Upper lobe of left lung (tissue), 6 donors: ENCODE data around the gene NASP. TPM values are rescaled to one million over a fixed set of nuclear protein-coding genes. Genes with fewer than 3 reads are reported as not detected.

Source experiments
- ATAC-seq, 2 donors: fragments of 200-7000 bp; cut with Tn5 transposase; one replicate each; pipeline ENCODE4 v1.9.1; 2022; ENCODE audit warnings: mild to moderate bottlenecking in 2 of 2, moderate library complexity in 2 of 2; ENCODE audit not compliant: low FRiP score in 2 of 2
- DNase-seq, 2 donors: peaks; one replicate each; pipeline ENCODE4 v3.0.0-alpha.2; 2019 to 2020
- H3K27ac ChIP-seq, 4 donors: fragments of 200-600 bp; sonication (generic); one replicate each; pipeline ENCODE4 v1.5.1; 2016 to 2019
- H3K27me3 ChIP-seq, 4 donors: fragments of 200-600 bp; sonication (generic); one replicate each; pipeline ENCODE4 v1.5.1; 2017 to 2019
- H3K36me3 ChIP-seq, 4 donors: fragments of 200-600 bp; sonication (generic); one replicate each; pipeline ENCODE4 v1.5.1; 2016 to 2019
- H3K4me1 ChIP-seq, 4 donors: fragments of 200-600 bp; sonication (generic); one replicate each; pipeline ENCODE4 v1.5.1; 2018 to 2019
- H3K4me3 ChIP-seq, 4 donors: fragments of 200-600 bp; sonication (generic); one replicate each; pipeline ENCODE4 v1.5.1; 2017 to 2019; ENCODE audit warnings: mild to moderate bottlenecking in 2 of 4, moderate library complexity in 1 of 4
- H3K9me3 ChIP-seq, 4 donors: fragments of 200-600 bp; sonication (generic); one replicate each; pipeline ENCODE4 v1.5.1; 2018 to 2019
- EP300 ChIP-seq, 4 donors: sonication (generic); formaldehyde crosslinking; IDR thresholded peaks; one replicate each; pipeline ENCODE4 v1.5.1; 2017; ENCODE audit warnings: antibody characterized with exemption in 4 of 4, control low read depth in 2 of 4
- POLR2A ChIP-seq, 4 donors: fragments of 450-650 bp; IDR thresholded peaks; one replicate each; pipeline ENCODE4 v1.5.1; 2016 to 2017; ENCODE audit warnings: antibody characterized with exemption in 4 of 4, mild to moderate bottlenecking in 2 of 4
- POLR2AphosphoS5 ChIP-seq, 2 donors: sonication (generic); formaldehyde crosslinking; IDR thresholded peaks; one replicate each; pipeline ENCODE4 v1.5.1; 2017; ENCODE audit warnings: antibody characterized with exemption in 2 of 2
- WGBS, 2 donors: methylation state at CpG; one replicate each; pipeline ENCODE4 v1.1.5; 2017 to 2018; 5-methylcytosine and 5-hydroxymethylcytosine counted together
- total RNA-seq, 6 donors: library from RNA; depleted of rRNA in 4 of 6; stranded (reverse); fragments of >200 nt in 4 of 6; gene quantifications; one replicate each; pipeline versions ENCODE4 v1.1.0 to v1.2.1, GENCODE V29; 2016 to 2021
- TF ChIP-seq, protein P1 (sequence below), 6 experiments: fragments of 450-650 bp in 4 of 6; fragments of 200-600 bp in 2 of 6; sonication (generic) in 2 of 6; IDR thresholded peaks; one replicate each; pipeline ENCODE4 v1.5.1; 2016 to 2019; ENCODE audit warnings: antibody characterized with exemption in 6 of 6
- donor health status: DM: no; HTN: no; CAD: no; lungs with moderate emphysema.
- donor health status: DM: no; HTN: yes; CAD: no; lungs with severe emphysema.

Gene NASP
- total RNA-seq, 6 donors from 2014 or later = 43.5 to 94.3 (median 59.5) TPM

- H3K4me1 ChIP-seq = peaks cover 4 to 10% (median 9%) of the 10 kb centered on the region in 4 donors
- WGBS, 2 donors = 76 to 88% methylated on average over 1 of the region's 1 CpG
- H3K27ac ChIP-seq = no peak overlapping the region
- H3K4me3 ChIP-seq = no peak overlapping the region
- TF ChIP-seq POLR2A (IDR thresholded peaks at IDR 0.05) = no peak
- no peak for TF ChIP-seq EP300 (IDR thresholded peaks at IDR 0.05)
- TF ChIP-seq, protein P1, sequence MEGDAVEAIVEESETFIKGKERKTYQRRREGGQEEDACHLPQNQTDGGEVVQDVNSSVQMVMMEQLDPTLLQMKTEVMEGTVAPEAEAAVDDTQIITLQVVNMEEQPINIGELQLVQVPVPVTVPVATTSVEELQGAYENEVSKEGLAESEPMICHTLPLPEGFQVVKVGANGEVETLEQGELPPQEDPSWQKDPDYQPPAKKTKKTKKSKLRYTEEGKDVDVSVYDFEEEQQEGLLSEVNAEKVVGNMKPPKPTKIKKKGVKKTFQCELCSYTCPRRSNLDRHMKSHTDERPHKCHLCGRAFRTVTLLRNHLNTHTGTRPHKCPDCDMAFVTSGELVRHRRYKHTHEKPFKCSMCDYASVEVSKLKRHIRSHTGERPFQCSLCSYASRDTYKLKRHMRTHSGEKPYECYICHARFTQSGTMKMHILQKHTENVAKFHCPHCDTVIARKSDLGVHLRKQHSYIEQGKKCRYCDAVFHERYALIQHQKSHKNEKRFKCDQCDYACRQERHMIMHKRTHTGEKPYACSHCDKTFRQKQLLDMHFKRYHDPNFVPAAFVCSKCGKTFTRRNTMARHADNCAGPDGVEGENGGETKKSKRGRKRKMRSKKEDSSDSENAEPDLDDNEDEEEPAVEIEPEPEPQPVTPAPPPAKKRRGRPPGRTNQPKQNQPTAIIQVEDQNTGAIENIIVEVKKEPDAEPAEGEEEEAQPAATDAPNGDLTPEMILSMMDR (IDR thresholded peaks at IDR 0.05) = no peak
- TF ChIP-seq POLR2AphosphoS5 (IDR thresholded peaks at IDR 0.05) = no peak
- no peak for ATAC-seq
- DNase-seq = no peak
- no peaks in the 10 kb centered on the region for H3K9me3 ChIP-seq
- H3K36me3 ChIP-seq = peaks cover 44 to 99% (median 74%) of the 10 kb centered on the region in 4 donors
- H3K27me3 ChIP-seq = no peaks in the 10 kb centered on the region
Measured at GRCh38 chr1:45630429-45630828, 46.6 kb downstream of the NASP start.

- Histone ChIP-seq H3K36me3 (peaks cover 47 to 93% (median 51%) of the 10 kb centered on the region in 4 donors), H3K27ac (no peak overlapping the region)
- 42 to 57% methylated on average over 1 of the region's 1 CpG for WGBS, 2 donors
Measured at GRCh38 chr1:45635211-45635610, 51.4 kb downstream of the NASP start.

DNA sequence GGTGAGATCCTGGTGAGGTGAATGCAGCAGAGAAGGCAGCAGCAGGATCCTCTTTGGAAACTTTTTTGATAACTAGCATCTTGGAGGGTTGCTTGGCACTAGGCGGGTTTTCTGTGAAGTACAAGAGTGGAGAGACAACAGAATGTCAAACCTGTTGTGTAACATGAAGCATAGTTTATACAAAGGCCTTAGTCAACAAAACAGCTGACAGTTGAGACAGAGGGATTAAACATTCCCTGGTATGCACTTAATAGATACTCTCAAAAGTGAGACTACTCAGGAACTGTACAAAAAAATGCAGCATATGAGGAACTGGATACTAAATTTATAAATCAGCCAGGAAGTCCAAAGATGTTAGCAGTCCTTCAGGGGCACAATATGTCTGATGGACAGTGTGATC, 56.5 kb downstream of the NASP start:
- Histone ChIP-seq H3K4me1 (peaks cover 0 to 16% (median 5%) of the 10 kb centered on the region in 4 donors), H3K36me3 (peaks cover 24 to 67% (median 31%) of the 10 kb centered on the region in 4 donors), H3K27ac (no peak overlapping the region), H3K27me3 (no peaks in the 10 kb centered on the region), H3K9me3 (no peaks in the 10 kb centered on the region), H3K4me3 (no peak overlapping the region)
- ATAC-seq (no peak), DNase-seq (no peak)
- WGBS, 2 donors = 79 to 87% methylated on average over 1 of the region's 1 CpG
- TF ChIP-seq POLR2A (IDR thresholded peaks at IDR 0.05) (no peak), POLR2AphosphoS5 (IDR thresholded peaks at IDR 0.05) (no peak), EP300 (IDR thresholded peaks at IDR 0.05) (no peak)
- TF ChIP-seq, protein P1 (IDR thresholded peaks at IDR 0.05) = no peak

More at GRCh38 chr1:45635211-45635610, 51.4 kb downstream of the NASP start:
- TF ChIP-seq POLR2AphosphoS5 (IDR thresholded peaks at IDR 0.05) = no peak
- no peak for TF ChIP-seq EP300 (IDR thresholded peaks at IDR 0.05)
- no peak for TF ChIP-seq POLR2A (IDR thresholded peaks at IDR 0.05)
- TF ChIP-seq, protein P1 (IDR thresholded peaks at IDR 0.05) = no peak
- H3K27me3 ChIP-seq = no peaks in the 10 kb centered on the region
- ATAC-seq = no peak
- no peaks in the 10 kb centered on the region for H3K9me3 ChIP-seq
- no peak overlapping the region for H3K4me3 ChIP-seq
- peaks cover 4 to 10% (median 7%) of the 10 kb centered on the region in 4 donors for H3K4me1 ChIP-seq
- no peak for DNase-seq

DNA sequence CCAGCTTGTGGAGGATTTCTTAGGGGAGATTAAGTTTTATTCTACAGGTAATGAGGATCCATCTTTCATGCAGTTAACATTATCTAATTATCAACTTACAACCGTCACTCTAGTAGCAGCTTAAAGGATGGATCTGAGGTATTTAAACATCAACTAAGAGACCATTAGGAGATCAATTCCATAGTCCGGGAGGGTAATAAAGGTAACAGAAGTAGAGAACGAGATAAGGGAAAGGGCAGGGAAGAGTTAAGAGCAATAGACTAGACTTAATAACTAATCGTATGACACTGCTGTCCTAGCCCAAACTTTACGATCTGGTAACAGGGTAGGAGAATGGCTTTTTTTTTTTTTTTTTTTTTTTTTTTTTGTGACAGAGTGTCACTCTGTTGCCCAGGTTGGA, 59.5 kb downstream of the NASP start:
- Histone ChIP-seq H3K4me1 (peaks cover 6 to 20% (median 13%) of the 10 kb centered on the region in 4 donors), H3K4me3 (no peak overlapping the region), H3K36me3 (peaks cover 18 to 60% (median 31%) of the 10 kb centered on the region in 4 donors), H3K27ac (peak overlapping the region in 2 of 4 donors; percentile 40 to 63), H3K9me3 (no peaks in the 10 kb centered on the region), H3K27me3 (no peaks in the 10 kb centered on the region)
- 80 to 85% methylated on average over 5 of the region's 5 CpGs for WGBS, 2 donors
- TF ChIP-seq, protein P1 (IDR thresholded peaks at IDR 0.05) = no peak
- no peak for TF ChIP-seq POLR2A (IDR thresholded peaks at IDR 0.05)
- TF ChIP-seq POLR2AphosphoS5 (IDR thresholded peaks at IDR 0.05) = no peak
- TF ChIP-seq EP300 (IDR thresholded peaks at IDR 0.05) = no peak
- no peak for DNase-seq
- no peak for ATAC-seq

GRCh38 chr1:45643978-45644377, 60.1 kb downstream of the NASP start:
- H3K4me3 ChIP-seq = no peak overlapping the region
- H3K4me1 ChIP-seq = peaks cover 6 to 20% (median 13%) of the 10 kb centered on the region in 4 donors
- H3K27me3 ChIP-seq = no peaks in the 10 kb centered on the region
- TF ChIP-seq EP300 (IDR thresholded peaks at IDR 0.05) (peak in 1 of 4 donors; percentile 24), POLR2A (IDR thresholded peaks at IDR 0.05) (no peak), POLR2AphosphoS5 (IDR thresholded peaks at IDR 0.05) (no peak)
- TF ChIP-seq, protein P1 (IDR thresholded peaks at IDR 0.05) = peak in 1 of 6 experiments; percentile 20
- peaks cover 13 to 58% (median 28%) of the 10 kb centered on the region in 4 donors for H3K36me3 ChIP-seq
- no peak for DNase-seq
- no peaks in the 10 kb centered on the region for H3K9me3 ChIP-seq
- ATAC-seq = peak; percentile 58 to 89
- H3K27ac ChIP-seq = peak overlapping the region; percentile 13 to 63 (median 50)
